ENCODE results near the gene KCNH2.
"Not testable (repeated sequence)": the region's sequence is repeated elsewhere in the genome, so short reads cannot be mapped to it uniquely, and the experiment has no call there.

The KCNH2 gene

DNA sequence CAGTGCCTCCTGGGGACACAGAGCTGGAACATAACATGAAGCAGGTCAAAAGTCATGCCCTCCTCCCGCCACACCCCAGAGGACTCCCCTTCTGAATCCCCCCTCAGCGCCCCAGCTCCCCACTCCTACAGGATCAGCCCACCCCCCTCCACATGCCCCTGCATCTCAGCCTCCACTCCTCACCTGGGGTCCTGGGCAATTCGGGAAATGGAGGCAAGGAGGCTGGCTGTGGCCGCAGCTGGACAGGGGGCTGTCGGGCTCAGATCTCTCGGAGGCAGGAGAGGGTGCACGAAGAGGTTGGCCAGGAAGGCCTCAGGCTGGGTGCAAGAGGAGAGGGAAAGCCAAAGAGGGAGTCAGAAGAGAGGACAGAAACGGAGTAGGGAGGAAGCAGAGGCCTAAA, 38.4 kb upstream of the KCNH2 start:
- DNase-seq (no peak), ATAC-seq (replicated peaks) (no peak)
- Mint-ChIP-seq H3K27me3 (peaks cover 56 to 64% of the 10 kb centered on the region in 2 donors), H3K27ac (peak overlapping the region; percentile 59), H3K9me3 (peaks cover 0 to 1% of the 10 kb centered on the region in 2 donors), H3K4me3 (no peak overlapping the region), H3K36me3 (no peaks in the 10 kb centered on the region), H3K4me1 (peaks cover 32 to 57% of the 10 kb centered on the region in 2 donors)

DNA sequence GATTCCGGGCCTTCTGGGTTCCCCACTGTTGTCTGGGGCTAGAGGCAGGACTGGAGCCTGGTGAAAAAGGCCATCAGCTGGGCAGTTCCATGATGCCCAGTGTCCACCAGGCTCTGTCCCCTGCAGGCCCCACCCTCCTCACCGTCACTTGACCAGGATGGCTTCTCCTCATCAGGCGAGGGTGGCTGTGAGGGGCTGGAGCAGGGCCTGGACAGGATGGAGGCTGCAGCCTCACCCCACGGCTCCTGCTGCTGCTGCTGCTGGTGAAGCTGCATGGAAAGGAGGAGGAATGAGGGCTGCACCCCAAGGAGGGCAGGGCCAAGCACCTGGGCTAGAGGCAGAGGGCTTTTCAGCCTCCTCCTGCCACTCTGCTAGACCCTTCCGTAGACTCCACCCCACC, 37.8 kb upstream of the KCNH2 start:
- Mint-ChIP-seq H3K4me3 (no peak overlapping the region), H3K27me3 (peaks cover 53 to 60% of the 10 kb centered on the region in 2 donors), H3K4me1 (peaks cover 34 to 58% of the 10 kb centered on the region in 2 donors), H3K27ac (no peak overlapping the region), H3K9me3 (peaks cover 0 to 1% of the 10 kb centered on the region in 2 donors), H3K36me3 (no peaks in the 10 kb centered on the region)
- ATAC-seq (replicated peaks), result no peak
- no peak for DNase-seq

DNA sequence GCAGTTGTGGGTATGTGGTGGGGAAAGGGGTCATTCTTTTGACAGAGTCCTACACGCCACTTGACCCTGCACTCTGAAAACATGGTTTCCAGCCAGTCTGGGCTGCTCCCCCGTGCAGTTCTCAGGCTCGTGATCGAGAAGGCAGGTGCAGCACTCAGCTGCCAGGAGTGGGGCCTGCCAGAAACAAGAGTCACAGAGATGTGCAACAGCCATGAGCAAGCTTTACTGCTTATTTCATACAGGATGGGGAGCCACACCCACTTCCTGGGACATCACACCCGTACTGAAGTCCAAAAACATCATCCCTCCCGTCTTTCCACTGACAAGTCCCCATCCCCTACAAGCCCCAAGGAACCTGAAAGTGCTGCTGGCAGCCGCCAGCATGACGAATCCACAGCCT, 36.8 kb upstream of the KCNH2 start:
- no peak overlapping the region for H3K27ac Mint-ChIP-seq
- H3K27me3 Mint-ChIP-seq, result peaks cover 48 to 60% of the 10 kb centered on the region in 2 donors
- H3K4me3 Mint-ChIP-seq, result peak overlapping the region; percentile 8 to 31
- peaks cover 0 to 1% of the 10 kb centered on the region in 2 donors for H3K9me3 Mint-ChIP-seq
- no peak for ATAC-seq (replicated peaks)
- H3K36me3 Mint-ChIP-seq, result no peaks in the 10 kb centered on the region
- peaks cover 34 to 66% of the 10 kb centered on the region in 2 donors for H3K4me1 Mint-ChIP-seq
- DNase-seq, result no peak

DNA sequence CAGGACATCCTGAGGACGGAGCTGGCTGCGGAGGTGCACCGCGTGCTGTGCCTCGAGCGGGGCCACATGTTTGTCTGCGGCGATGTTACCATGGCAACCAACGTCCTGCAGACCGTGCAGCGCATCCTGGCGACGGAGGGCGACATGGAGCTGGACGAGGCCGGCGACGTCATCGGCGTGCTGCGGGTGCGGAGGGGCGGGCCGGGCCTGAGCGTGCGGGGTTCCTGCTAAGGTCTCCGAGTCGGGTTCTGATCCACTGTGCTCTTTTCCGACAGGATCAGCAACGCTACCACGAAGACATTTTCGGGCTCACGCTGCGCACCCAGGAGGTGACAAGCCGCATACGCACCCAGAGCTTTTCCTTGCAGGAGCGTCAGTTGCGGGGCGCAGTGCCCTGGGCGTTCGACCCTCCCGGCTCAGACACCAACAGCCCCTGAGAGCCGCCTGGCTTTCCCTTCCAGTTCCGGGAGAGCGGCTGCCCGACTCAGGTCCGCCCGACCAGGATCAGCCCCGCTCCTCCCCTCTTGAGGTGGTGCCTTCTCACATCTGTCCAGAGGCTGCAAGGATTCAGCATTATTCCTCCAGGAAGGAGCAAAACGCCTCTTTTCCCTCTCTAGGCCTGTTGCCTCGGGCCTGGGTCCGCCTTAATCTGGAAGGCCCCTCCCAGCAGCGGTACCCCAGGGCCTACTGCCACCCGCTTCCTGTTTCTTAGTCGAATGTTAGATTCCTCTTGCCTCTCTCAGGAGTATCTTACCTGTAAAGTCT, 35.8 kb upstream of the KCNH2 start:
- Mint-ChIP-seq H3K27ac (peak overlapping the region; percentile 97), H3K36me3 (no peaks in the 10 kb centered on the region), H3K4me3 (peak overlapping the region; percentile 92 to 94), H3K4me1 (peaks cover 30 to 58% of the 10 kb centered on the region in 2 donors), H3K9me3 (peaks cover 0 to 1% of the 10 kb centered on the region in 2 donors), H3K27me3 (peaks cover 39 to 53% of the 10 kb centered on the region in 2 donors)
- ATAC-seq (replicated peaks) (peak; percentile 69 to 75), DNase-seq (peak; percentile 79)

DNA sequence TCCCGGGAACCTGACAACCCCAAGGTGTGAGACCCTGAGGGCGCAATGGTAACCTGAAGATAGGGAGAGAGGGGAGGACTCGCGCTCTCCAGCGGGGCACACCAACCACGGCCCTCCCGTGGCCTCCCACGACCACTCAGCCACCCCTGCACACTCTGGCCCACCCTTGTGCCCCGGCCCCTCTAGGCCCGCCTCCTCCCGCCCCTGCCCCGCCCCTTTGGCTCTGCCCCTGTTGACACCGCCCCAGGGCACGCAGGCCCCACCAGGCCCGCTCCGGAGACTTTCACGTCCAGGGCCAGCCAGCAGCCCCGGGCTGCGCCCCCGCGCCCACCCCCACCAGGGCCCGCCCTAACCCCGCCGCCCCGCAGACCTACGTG, 35.2 kb upstream of the KCNH2 start:
- peak overlapping the region; percentile 97 for H3K27ac Mint-ChIP-seq
- peak overlapping the region; percentile 92 to 94 for H3K4me3 Mint-ChIP-seq
- no peak for DNase-seq
- H3K9me3 Mint-ChIP-seq, result peaks cover 0 to 1% of the 10 kb centered on the region in 2 donors
- H3K27me3 Mint-ChIP-seq, result peaks cover 34 to 50% of the 10 kb centered on the region in 2 donors
- H3K4me1 Mint-ChIP-seq, result peaks cover 29 to 52% of the 10 kb centered on the region in 2 donors
- peak; percentile 7 to 16 for ATAC-seq (replicated peaks)
- H3K36me3 Mint-ChIP-seq, result no peaks in the 10 kb centered on the region

DNA sequence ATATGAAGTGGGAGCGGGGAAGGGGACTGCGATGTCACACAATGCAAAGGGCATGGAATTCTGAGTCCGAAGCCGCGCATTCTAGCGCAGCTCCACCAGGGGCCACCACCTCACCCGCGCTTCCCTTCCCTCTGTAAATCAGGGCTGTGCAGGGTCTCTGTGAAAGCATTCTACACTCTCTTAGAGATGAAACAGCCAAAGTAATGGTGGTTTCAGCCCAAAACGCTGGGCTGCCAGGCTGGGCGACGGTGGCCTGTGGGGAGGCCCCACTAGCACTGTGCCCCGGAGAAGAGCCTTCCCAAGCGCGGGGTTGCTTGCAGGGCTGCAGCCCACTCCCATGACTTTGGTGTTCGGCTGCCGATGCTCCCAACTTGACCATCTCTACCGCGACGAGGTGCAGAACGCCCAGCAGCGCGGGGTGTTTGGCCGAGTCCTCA, 34.8 kb upstream of the KCNH2 start:
- DNase-seq (no peak), ATAC-seq (replicated peaks) (peak in 1 of 2 donors; percentile 13)
- Mint-ChIP-seq H3K36me3 (no peaks in the 10 kb centered on the region), H3K27ac (no peak overlapping the region), H3K9me3 (peaks cover 0 to 1% of the 10 kb centered on the region in 2 donors), H3K4me3 (peak overlapping the region in 1 of 2 donors; percentile 57), H3K27me3 (peaks cover 32 to 50% of the 10 kb centered on the region in 2 donors), H3K4me1 (peaks cover 27 to 48% of the 10 kb centered on the region in 2 donors)

DNA sequence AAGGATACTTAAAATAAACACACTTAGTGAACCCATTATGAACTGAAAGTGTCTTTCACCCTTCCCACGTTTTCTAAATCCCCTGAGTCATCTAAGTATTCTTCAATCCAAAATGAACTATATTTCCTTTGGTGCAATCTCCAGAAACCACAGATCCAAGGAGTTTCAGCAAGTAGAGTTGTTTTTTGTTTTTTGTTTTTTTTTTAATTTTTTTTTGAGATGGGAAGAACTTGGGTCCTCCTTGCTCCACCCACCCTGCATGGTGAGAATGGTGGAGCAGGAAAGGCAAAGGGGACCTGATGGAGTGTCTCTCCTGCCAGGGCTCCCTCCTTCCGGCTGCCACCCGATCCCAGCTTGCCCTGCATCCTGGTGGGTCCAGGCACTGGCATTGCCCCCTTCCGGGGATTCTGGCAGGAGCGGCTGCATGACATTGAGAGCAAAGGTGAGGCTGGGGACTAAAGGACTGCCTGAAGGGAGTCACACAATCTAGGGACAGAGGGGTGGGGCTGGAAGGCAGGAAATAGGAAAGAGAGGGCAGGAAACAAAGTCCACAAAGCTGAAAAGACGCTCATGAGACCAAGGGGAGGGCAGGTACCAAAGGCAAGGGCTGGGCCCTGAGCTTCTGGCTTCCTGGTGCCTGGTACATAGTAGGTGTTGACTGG, 34.0 kb upstream of the KCNH2 start:
- Mint-ChIP-seq H3K9me3 (peaks cover 0 to 1% of the 10 kb centered on the region in 2 donors), H3K27ac (no peak overlapping the region), H3K27me3 (peaks cover 32 to 58% of the 10 kb centered on the region in 2 donors), H3K4me3 (no peak overlapping the region), H3K36me3 (no peaks in the 10 kb centered on the region), H3K4me1 (peaks cover 24 to 41% of the 10 kb centered on the region in 2 donors)
- ATAC-seq (replicated peaks) (no peak), DNase-seq (no peak)

DNA sequence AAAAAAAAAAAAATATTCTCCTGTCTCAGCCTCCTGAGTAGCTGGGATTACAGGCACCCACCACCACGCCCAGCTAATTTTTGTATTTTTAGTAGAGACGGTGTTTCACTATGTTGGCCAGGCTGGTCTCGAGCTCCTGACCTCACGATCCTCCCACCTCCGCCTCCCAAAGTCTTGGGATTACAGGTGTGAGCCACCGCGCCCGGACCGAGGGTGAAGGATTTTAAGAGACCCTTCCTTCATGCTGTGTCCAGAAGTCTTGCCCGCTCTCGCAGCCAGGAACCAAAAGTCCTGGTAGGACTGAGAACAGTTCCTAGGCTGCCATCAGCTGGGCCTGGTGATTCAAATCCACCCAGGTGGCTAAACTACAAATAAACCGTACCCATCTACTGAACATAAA, 33.5 kb upstream of the KCNH2 start:
- not testable (repeated sequence) for ATAC-seq (replicated peaks); H3K4me3 Mint-ChIP-seq; H3K9me3 Mint-ChIP-seq; DNase-seq; H3K36me3 Mint-ChIP-seq
- H3K4me1 Mint-ChIP-seq, result peaks cover 24 to 41% of the 10 kb centered on the region in 2 donors
- H3K27ac Mint-ChIP-seq, result peak overlapping the region; percentile 25
- H3K27me3 Mint-ChIP-seq, result peaks cover 31 to 59% of the 10 kb centered on the region in 2 donors

DNA sequence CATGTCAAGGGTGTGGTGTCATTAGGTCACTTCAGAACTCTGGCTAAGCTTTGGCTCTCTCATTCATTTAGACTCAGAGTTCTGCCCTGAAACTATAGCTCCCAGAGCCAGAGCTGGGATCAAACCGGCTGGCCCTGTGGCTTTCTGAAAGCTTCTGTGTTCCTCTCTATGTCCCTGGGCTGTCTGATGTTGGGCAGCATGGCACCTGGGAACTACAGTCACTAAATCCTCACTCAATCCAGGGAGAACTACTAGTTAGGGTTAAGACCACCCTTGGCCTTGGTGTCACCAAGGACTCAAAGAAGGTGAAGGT, 32.9 kb upstream of the KCNH2 start:
- H3K36me3 Mint-ChIP-seq, result no peaks in the 10 kb centered on the region
- peaks cover 0 to 1% of the 10 kb centered on the region in 2 donors for H3K9me3 Mint-ChIP-seq
- no peak overlapping the region for H3K27ac Mint-ChIP-seq
- no peak for DNase-seq
- peaks cover 24 to 41% of the 10 kb centered on the region in 2 donors for H3K4me1 Mint-ChIP-seq
- no peak for ATAC-seq (replicated peaks)
- no peak overlapping the region for H3K4me3 Mint-ChIP-seq
- peaks cover 26 to 59% of the 10 kb centered on the region in 2 donors for H3K27me3 Mint-ChIP-seq

DNA sequence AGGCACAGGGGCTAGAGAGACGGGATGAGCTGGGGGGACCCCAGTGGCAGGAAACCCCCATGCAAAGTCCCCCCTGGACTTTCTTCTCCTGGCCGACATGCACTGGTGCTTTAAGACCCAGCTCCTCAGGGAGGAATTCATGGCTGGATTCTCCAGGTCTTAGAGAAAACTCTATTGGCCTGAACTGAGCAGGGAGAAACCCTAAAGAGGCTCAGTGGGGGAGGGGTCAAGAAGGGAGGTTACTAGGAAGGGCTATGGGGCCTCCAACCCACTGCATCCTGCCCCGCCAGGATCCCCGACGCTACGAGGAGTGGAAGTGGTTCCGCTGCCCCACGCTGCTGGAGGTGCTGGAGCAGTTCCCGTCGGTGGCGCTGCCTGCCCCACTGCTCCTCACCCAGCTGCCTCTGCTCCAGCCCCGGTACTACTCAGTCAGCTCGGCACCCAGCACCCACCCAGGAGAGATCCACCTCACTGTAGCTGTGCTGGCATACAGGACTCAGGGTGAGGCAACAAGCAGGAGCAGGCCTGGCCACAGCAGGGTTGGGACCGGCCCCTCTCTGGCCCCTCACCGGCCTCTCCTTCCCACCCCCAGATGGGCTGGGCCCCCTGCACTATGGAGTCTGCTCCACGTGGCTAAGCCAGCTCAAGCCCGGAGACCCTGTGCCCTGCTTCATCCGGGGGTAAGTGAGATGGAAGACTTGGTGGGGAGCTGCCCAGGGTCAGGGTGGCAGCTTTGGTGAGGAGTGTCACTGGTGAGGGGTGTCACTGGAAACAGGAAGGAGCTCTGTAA, 32.4 kb upstream of the KCNH2 start:
- Mint-ChIP-seq H3K27ac (no peak overlapping the region), H3K9me3 (peaks cover 0 to 1% of the 10 kb centered on the region in 2 donors), H3K4me3 (no peak overlapping the region), H3K27me3 (peaks cover 26 to 57% of the 10 kb centered on the region in 2 donors), H3K4me1 (peaks cover 22 to 38% of the 10 kb centered on the region in 2 donors), H3K36me3 (no peaks in the 10 kb centered on the region)
- DNase-seq, result no peak
- no peak for ATAC-seq (replicated peaks)

DNA sequence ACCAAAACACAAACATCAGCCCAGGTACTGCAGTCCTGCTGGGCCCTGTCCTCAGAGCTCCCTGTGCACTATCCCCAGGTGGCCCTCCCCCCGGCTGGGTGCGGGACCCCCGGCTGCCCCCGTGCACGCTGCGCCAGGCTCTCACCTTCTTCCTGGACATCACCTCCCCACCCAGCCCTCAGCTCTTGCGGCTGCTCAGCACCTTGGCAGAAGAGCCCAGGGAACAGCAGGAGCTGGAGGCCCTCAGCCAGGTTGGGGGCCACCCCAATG, 31.9 kb upstream of the KCNH2 start:
- Mint-ChIP-seq H3K27me3 (peaks cover 26 to 51% of the 10 kb centered on the region in 2 donors), H3K4me3 (no peak overlapping the region), H3K27ac (no peak overlapping the region), H3K36me3 (no peaks in the 10 kb centered on the region), H3K9me3 (peaks cover 0 to 1% of the 10 kb centered on the region in 2 donors), H3K4me1 (peaks cover 17 to 33% of the 10 kb centered on the region in 2 donors)
- ATAC-seq (replicated peaks) (no peak), DNase-seq (no peak)

DNA sequence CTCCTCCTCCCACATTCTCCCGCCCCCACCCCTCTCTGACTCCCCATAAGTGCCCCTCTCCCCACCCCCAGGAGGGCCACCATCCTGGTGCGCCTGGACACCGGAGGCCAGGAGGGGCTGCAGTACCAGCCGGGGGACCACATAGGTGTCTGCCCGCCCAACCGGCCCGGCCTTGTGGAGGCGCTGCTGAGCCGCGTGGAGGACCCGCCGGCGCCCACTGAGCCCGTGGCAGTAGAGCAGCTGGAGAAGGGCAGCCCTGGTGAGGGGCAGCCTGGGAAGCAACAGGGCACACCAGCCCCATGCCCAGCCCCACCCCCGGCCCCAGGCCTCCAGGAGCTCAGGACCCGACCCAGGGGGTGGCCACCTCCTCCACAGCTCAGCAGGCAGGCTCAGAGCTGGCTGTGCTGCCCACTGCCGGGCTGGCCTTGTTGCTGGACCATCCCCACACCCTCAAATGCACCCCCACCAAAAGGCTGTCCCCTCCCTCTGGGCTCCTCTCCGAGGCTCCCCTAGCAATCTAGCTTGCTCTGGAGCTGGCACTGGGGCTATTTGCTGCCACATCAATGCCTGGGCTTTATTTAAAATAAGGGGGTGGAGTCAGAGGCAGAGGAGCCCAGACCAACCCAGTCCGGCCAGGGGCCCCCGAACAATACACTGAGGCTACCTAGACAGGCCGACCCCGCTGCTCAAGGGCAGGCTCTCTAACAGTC, 31.4 kb upstream of the KCNH2 start:
- Mint-ChIP-seq H3K27ac (no peak overlapping the region), H3K9me3 (peaks cover 0 to 1% of the 10 kb centered on the region in 2 donors), H3K36me3 (no peaks in the 10 kb centered on the region), H3K27me3 (peaks cover 26 to 51% of the 10 kb centered on the region in 2 donors), H3K4me3 (no peak overlapping the region), H3K4me1 (peaks cover 16 to 28% of the 10 kb centered on the region in 2 donors)
- no peak for ATAC-seq (replicated peaks)
- no peak for DNase-seq

DNA sequence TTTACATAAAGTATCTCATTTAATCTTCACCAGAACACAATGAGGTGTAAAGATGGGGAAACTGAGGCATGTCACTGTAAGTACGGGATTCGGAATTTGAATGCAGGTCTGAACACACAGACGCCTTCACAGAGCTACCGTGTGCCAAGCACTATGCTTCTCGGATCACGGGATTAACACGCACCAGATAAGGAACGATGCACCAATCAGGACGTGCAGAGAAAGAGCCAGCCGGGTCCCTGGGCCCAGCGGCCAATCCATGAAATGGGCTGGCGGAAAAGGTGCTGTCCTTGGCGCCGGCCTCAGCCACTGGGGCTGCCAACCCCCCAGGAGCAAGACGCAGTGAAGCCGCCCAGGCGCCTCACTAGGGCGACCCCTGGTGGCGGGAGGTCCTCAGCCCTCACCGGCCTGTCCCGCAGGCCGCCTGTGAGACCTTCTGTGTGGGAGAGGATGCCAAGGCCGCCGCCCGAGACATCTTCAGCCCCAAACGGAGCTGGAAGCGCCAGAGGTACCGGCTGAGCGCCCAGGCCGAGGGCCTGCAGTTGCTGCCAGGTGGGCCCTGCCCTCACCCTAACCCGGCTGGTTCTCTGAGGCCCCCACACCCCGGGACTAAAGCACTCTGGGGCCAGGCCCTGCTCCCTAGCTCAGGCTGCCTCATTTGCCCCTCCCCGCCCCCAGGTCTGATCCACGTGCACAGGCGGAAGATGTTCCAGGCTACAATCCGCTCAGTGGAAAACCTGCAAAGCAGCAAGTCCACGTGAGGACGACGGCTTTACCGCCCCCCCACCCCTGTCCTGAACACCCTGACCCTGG, 30.6 kb upstream of the KCNH2 start:
- Mint-ChIP-seq H3K4me1 (peaks cover 13 to 20% of the 10 kb centered on the region in 2 donors), H3K9me3 (no peaks in the 10 kb centered on the region), H3K27ac (peak overlapping the region; percentile 71), H3K36me3 (no peaks in the 10 kb centered on the region), H3K27me3 (peaks cover 22 to 46% of the 10 kb centered on the region in 2 donors), H3K4me3 (peak overlapping the region; percentile 62 to 69)
- ATAC-seq (replicated peaks), result peak; percentile 77 to 78
- DNase-seq, result peak; percentile 63
